Measurements from ENCODE around the gene MCOLN1.

Gene MCOLN1

DNA sequence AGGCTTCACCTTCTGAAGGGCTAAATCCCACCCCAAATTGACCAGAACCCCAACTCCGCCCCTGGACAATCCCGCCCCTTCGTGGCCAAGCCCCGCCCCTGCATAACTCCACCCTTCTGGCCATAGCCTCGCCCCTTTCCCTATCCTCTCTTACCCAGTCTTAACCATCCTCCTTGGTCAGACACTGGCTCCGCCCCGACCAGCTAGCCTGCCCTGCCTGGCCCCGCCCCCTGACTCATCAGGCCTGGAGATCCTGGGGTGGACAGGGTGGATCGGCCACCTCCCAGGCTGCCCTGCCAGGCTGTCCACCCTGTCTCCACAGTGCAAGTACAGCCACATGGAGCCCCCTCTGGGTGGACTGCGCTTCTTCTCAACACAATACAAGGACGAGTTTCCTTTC, 14.5 kb upstream of the MCOLN1 start:
- DNase-seq (ENCODE audit: insufficient read length, low spot score) (no peak), FAIRE-seq (no peak)
- TF ChIP-seq, protein P1, sequence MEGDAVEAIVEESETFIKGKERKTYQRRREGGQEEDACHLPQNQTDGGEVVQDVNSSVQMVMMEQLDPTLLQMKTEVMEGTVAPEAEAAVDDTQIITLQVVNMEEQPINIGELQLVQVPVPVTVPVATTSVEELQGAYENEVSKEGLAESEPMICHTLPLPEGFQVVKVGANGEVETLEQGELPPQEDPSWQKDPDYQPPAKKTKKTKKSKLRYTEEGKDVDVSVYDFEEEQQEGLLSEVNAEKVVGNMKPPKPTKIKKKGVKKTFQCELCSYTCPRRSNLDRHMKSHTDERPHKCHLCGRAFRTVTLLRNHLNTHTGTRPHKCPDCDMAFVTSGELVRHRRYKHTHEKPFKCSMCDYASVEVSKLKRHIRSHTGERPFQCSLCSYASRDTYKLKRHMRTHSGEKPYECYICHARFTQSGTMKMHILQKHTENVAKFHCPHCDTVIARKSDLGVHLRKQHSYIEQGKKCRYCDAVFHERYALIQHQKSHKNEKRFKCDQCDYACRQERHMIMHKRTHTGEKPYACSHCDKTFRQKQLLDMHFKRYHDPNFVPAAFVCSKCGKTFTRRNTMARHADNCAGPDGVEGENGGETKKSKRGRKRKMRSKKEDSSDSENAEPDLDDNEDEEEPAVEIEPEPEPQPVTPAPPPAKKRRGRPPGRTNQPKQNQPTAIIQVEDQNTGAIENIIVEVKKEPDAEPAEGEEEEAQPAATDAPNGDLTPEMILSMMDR (IDR thresholded peaks at IDR 0.05; ENCODE audit: insufficient read depth, missing control alignments): no peak

DNA sequence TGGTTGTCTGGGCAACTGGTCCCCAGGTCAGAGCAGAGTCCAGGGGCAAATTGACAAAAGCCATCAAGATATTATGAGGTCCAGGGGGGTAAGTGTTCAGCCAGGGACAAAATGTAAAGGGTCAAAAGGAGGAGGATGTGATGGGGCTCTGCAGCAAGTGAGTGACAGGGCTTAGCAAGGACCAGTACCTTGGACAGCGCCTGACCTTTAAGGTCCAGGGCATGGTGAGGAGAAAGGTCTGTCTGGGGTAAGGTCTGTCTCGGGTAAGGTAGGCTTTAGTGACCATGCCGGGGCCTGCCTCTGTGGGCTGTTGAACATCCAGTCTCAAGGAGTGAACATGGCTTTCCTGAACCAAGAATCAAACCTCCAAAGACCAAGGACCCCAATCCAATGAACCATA, 12.8 kb upstream of the MCOLN1 start:
- FAIRE-seq (no peak), DNase-seq (ENCODE audit: insufficient read length, low spot score) (no peak)
- TF ChIP-seq, protein P1 (IDR thresholded peaks at IDR 0.05; ENCODE audit: insufficient read depth, missing control alignments): no peak

DNA sequence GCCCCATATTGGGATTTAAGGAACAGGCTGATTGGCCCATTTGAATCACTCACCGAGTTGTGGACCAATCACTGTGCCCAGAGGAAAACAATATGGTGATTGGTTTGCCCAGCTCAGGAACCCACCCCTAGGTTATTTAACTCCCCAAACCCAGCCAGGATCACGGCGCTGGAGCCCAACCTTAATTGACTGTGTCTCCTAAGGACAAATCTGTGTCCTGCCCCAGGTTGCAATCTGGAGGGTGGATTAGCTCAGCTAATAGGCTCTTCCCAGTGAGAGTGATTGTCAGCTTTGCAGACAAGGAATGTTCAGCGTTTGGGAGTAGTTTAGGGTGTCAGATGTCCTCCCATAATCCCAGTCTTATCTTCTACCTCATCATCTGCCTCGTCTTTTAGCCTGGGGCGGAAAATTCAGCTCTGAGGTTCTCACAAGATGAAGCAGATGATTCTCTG, 10.0 kb upstream of the MCOLN1 start:
- DNase-seq (ENCODE audit: insufficient read length, low spot score) (no peak), FAIRE-seq (peak; percentile 94)
- TF ChIP-seq, protein P1 (IDR thresholded peaks at IDR 0.05; ENCODE audit: insufficient read depth, missing control alignments): no peak

DNA sequence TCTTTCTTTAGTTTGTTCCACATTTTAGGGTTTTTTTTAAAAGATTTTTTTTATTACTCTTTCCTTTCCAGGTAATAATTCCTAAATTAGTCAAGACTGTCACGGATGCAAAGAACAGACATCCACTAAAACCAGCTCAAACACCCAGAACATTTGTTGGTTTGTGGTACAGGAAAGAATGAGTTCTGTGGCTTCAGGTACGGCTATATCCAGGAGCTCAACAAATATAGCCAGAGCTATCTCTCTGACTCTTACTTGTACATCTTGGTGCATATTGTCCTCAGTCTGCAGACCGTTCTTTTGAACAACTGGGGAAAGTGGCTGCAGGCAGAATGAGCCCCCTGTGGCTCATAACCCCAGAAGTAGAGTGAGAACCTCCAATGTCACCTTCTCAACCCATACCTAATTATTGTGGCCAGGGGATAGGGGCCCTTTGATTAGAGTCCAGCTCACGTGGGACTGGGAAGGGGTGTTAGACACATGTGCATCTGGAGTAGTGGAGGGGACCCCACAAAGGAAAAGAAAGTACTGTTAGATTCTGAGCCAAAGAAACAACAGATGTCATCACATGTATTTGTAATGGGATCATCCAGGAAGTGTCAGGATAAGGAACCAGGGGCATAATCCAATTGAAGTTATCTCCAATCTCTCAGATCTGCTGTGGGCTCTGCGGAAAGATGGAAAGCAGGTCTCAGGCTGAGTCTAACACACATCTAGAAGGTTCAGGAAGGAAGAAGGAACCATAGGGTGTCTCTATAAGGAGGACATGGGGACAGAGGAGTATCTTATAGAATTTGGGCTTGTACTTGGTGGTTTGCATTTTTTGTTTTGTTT, 8.4 kb upstream of the MCOLN1 start:
- DNase-seq (ENCODE audit: insufficient read length, low spot score) (no peak), FAIRE-seq (peak; percentile 90)
- TF ChIP-seq, protein P1 (IDR thresholded peaks at IDR 0.05; ENCODE audit: insufficient read depth, missing control alignments): no peak

DNA sequence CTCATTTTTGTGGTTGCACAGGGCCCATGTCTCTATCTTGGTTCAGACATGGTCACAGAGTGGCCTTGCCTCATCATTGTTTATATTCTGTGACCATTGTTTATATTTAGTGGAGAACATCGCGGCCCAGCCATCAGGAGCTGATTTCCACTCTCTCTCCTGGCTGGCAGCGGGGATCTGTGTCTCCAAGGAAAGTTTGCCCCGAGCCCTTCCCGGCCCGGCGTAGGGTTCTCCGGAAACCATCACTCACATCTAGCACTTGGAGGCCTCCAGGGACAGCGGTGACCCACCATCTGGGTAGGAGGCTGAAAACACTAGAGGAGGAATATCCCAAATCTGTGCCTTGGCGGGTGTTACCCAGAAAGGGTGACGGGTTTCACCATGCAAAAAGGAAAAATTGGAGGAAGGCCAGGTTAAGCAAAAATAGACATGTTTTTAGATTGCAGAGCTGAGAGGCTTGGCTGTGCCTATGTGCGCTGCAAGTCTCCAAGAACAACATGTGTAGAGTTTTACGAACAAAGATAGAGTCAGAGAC, 7.2 kb upstream of the MCOLN1 start:
- FAIRE-seq: no peak
- TF ChIP-seq, protein P1 (IDR thresholded peaks at IDR 0.05; ENCODE audit: insufficient read depth, missing control alignments): no peak
- DNase-seq (ENCODE audit: insufficient read length, low spot score): no peak

DNA sequence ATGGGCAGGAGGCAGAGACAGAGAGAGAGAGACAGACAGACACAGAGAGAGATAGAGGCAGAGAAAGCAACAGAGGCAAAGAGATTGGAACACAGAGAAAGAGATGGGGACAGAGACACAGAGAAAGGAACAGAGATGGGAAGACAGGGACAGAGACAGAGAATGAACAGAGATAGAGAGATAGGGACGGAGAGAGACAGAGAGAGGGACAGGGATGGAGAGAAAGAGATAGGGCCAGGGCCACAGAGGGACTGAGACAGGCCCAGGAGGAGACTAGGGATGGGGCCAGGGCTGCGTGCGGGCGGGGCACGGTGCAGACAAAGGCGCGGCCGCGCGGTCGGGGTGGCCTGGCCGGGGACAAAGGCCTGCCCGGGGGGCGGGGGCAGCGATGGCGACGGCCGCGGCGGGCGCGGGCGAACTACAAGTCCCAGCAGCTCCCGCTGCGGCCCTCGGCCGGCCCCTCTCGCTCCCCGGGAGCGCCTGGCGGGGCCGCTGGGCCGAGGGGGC, 6.7 kb upstream of the MCOLN1 start, which contains the start of gene ZNF358:
Gene ZNF358 (plus strand): TSS at position 459 of the 507 bp plus-strand sequence. CDS start 3,140 bp downstream, outside the sequence.
- TF ChIP-seq, protein P1 (IDR thresholded peaks at IDR 0.05; ENCODE audit: insufficient read depth, missing control alignments): no peak
- FAIRE-seq (no peak), DNase-seq (ENCODE audit: insufficient read length, low spot score) (peak; percentile 85)

DNA sequence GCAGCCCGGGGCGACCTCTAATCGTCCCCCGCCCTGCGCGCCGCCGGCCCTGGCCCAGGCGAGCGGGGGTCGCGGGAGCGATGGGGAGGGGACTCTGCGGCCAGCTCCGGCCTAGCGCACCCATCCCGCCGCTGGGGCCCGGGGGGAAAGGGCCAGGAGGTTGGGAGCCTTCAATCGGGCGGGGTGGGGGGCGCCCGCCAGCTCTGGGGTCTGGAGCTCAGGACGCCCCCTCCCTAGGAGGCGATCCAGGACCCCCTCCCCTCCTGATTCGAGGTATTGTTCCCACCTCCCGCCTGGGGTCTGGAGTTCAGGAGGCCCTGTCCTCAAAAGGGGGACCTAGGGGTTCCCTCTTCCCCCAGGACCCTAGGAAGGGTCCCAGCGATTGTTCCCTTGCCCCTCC, 6.1 kb upstream of the MCOLN1 start:
- DNase-seq (ENCODE audit: insufficient read length, low spot score) (no peak), FAIRE-seq (no peak)
- TF ChIP-seq, protein P1 (IDR thresholded peaks at IDR 0.05; ENCODE audit: insufficient read depth, missing control alignments): no peak

Data from D721Med (cell line).